Panc1 (cell line): Measurements from ENCODE around the gene CFAP43.

ENCODE experiments used
- CTCF ChIP-seq: fragments of 450-650 bp; IDR thresholded peaks from 2 replicates; pipeline ENCODE4 v1.5.1; 2017; ENCODE audit warnings: mild to moderate bottlenecking
- POLR2AphosphoS5 ChIP-seq: IDR thresholded peaks from 2 replicates; pipeline ENCODE4 v1.6.1; 2012; ENCODE audit warnings: mild to moderate bottlenecking, low read depth, low read length, moderate library complexity
- REST ChIP-seq, 2 experiments: IDR thresholded peaks; 2 replicates each; pipeline ENCODE4 v1.6.1; 2011 to 2012; ENCODE audit warnings: low read depth in 2 of 2, control low read depth in 1 of 2, low read length in 1 of 2, mild to moderate bottlenecking in 1 of 2, moderate library complexity in 1 of 2; ENCODE audit not compliant: insufficient read depth in 1 of 2
- SIN3A ChIP-seq: IDR thresholded peaks from 2 replicates; pipeline ENCODE4 v1.6.1; 2012; ENCODE audit warnings: low read depth, mild to moderate bottlenecking, low read length, moderate library complexity, borderline replicate concordance; ENCODE audit not compliant: insufficient read depth
- TCF7L2 ChIP-seq: IDR thresholded peaks from 2 replicates; pipeline ENCODE4 v1.6.1; 2011; ENCODE audit warnings: mild to moderate bottlenecking, low read depth, low read length, inconsistent platforms

GRCh38 chr10:104096692-104097091 is 135.5 kb downstream of the CFAP43 start:
- no peak for TF ChIP-seq POLR2AphosphoS5
- no peak for TF ChIP-seq REST (IDR thresholded peaks at IDR 0.05; ENCODE audit: insufficient read depth in 1 of 2, low read depth in 2 of 2, low read length in 1 of 2)
- no peak for TF ChIP-seq CTCF
- no peak for TF ChIP-seq TCF7L2
- no peak for TF ChIP-seq SIN3A
